Measurements from ENCODE around the gene VAV2. TPM values are rescaled to one million over a fixed set of nuclear protein-coding genes. Genes with fewer than 3 reads are reported as not detected.

VAV2 gene
- total and polyA plus RNA-seq, 9 of the 15 experiments (the other 6 are each of a cell fraction or from before 2014, with no cell fraction given), result 0.01 to 2.7 (median 1.0) TPM; not detected in 1

GRCh38 chr9:134005381-134005780 lies 13.3 kb upstream of the VAV2 start (continued):
- no peak for TF ChIP-seq ZNF12 (CRISPR knock-in tag; IDR thresholded peaks at IDR 0.05)
- no peak for TF ChIP-seq ZNF586 (CRISPR knock-in tag; conservative IDR thresholded peaks at IDR 0.05)
- no peak for TF ChIP-seq CHD7 (IDR thresholded peaks at IDR 0.05; ENCODE audit: low read depth, low read length)
- TF ChIP-seq ZNF239 (CRISPR knock-in tag; IDR thresholded peaks at IDR 0.05), result no peak

All from K562 (cell line).